Right lobe of liver (tissue), 4 donors: ENCODE results near the gene COA1.

Experiments
- CTCF ChIP-seq, 4 donors: fragments of 200-600 bp in 3 of 4; fragments of 450-650 bp in 1 of 4; IDR thresholded peaks; one replicate each; pipeline versions ENCODE4 v1.5.1 to v1.8.0; 2016 to 2022; ENCODE audit warnings: antibody characterized with exemption in 4 of 4, mild to moderate bottlenecking in 2 of 4
- POLR2A ChIP-seq: fragments of 450-650 bp; IDR thresholded peaks from one replicate; pipeline ENCODE4 v1.6.1; 2017; ENCODE audit warnings: antibody characterized with exemption, mild to moderate bottlenecking
- donor health status: DM: no; HTN: no; CAD: no.
- donor health status: DM: no; HTN: no; CAD: no.
- donor health status: DM: no; HTN: yes; CAD: no.

GRCh38 chr7:43764039-43764761 is 34.9 kb upstream of the COA1 start:
- no peak for TF ChIP-seq CTCF (IDR thresholded peaks at IDR 0.05)
- TF ChIP-seq POLR2A = no peak
